HG02885 (cell line): ENCODE results near the gene CAMK2N2.

Experiments
- ATAC-seq: cut with Tn5 transposase; IDR thresholded peaks from one replicate; pipeline ENCODE4 v1.9.1; 2021; ENCODE audit warnings: mild to moderate bottlenecking; ENCODE audit not compliant: unreplicated experiment, poor library complexity

Gene CAMK2N2

DNA sequence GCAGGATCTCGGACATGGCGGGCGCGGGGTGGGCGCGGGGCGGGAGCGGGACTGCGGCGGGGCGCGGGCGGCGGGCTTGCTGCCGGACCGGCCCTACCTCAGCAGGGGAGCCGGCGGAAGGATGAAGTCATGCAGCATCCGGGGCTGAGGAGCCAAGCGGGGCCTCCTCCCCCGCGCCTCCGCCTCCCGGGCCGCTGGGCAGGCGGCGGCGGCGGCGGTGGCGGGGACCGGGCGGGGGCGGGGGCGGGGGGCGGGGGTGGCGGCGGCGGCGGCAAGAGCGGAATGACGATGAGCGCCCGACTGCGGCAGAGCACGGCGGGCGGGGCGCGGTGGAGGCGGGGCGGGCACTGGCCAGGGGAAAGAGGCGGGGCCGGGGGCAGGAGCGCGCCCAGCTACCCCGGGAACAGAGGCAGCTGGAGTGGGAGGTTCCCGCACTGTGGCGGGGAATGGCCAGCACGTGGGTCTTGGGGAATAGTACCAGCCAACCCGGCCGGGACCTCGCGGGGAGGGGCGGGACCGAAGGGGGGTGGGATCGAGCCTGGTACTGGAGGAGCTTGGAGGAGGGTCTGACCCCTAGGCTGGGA lies at the start of gene CAMK2N2:
CAMK2N2 (minus strand) TSS at position 284 of the 584 bp plus-strand sequence; CDS start at position 16, 268 bp downstream.
- peak; percentile 53 for ATAC-seq

- ATAC-seq = no peak
Measured at GRCh38 chr3:184308744-184309143, 47.4 kb upstream of the CAMK2N2 start.

DNA sequence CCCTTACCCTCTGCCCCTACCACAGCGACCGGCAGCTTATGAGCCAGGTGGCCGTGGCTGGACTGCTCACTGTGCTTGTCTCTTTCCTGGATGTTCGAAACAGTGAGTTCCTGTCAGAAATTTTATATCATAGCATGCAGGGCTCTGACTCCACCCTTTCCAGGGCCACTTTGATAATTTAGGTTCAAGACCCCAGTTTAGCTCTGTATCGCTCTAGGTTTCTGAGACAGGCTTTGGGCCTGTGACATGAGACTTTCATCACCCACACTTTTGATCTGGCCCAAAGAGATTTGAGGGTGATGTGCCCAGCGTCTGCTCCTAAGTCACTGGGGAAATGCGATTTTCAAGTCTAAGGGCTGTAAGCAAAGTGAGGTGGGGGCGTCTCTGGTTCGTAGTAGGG lies 46.6 kb upstream of the CAMK2N2 start:
- ATAC-seq = no peak

- ATAC-seq = no peak
Measured at GRCh38 chr3:184306341-184306972, 45.1 kb upstream of the CAMK2N2 start.

GRCh38 chr3:184305577-184305976 lies 44.2 kb upstream of the CAMK2N2 start:
- no peak for ATAC-seq

DNA sequence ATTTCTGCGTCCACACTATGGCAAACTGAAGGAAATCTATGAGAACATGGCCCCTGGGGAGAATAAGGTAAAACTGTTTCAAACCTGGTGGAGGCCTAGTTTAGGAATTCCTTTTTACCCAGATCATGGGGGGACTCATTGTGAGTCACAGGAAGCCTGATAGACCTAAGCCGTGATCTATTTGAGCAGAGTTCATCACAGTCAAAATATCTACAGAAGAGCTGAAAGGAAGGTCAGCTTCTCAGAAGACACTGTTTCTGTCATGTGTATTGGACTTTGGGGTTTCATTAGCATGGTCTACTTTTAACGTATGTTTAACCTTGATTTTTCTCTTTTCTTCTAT lies 39.0 kb upstream of the CAMK2N2 start:
- ATAC-seq = no peak

DNA sequence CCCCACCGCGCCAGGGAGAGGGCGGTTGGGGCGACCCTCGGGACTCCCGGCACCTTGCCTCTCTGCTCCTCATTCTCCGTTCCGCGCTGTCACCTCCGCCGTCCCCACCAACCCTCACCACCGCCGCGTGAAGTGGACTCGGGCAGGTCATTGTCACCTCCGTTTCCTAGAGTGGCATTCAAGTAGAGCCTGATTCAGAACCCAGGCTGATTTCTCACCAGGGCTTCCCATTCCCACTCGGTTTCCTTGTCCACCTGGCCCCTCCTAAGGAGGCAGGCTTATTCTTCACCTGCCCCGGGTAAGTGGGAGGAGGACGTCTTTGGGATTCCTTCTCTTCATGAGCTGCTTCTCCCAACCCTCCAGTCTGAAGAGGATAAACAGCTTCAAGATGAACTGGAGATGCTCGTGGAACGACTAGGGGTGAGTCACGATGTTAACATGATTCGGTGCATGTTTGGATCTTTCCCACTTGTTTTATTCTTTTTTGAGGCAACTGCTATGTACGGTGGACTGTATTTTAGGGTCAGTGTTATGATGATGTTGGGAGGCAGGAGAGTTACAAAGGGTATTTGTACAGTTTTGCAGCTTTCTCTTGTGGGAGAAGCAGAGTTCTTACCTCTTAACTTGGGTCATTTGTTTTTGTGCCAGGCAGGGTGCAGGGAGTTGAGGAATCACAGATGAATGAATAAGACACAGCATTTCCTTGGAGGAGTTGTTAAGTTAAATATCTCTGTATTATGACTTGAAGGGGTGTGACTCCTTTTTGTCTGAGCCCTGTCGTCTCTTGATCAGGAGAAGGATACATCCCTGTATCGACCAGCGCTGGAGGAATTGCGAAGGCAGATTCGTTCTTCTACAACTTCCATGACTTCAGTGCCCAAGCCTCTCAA lies 38.4 kb upstream of the CAMK2N2 start:
- no peak for ATAC-seq

DNA sequence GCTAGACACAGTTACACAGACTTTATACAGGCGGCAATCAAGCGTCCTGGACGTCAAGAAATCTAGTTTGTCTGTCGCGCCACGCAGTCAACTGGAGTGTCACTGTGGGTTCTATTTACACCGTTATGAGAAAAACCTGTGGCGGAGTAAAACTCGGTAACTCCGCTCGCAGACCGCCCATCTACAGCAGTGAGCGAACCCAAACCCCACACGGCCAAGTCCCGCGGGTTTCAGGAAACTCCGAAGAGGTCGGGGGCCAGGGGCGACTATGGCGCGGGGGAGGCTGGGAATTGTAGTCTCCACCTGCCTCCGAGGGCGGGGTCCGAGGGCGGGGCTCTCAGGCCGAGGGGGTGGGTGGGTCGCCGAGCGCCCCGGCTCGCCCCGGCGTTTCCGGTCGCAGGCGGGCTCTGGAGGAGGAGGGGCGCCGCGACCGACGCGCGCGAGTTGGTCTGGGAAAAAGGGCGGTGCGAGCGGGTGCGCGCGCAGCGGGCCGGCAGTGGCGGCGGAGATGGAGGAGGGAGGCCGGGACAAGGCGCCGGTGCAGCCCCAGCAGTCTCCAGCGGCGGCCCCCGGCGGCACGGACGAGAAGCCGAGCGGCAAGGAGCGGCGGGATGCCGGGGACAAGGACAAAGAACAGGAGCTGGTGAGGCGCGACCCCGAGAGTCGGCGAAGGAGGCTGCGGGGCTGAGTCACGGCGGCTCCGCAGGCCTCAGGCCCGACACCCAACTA lies 37.6 kb upstream of the CAMK2N2 start, which contains the start of gene PSMD2:
PSMD2 (plus strand) TSS at position 483 of the 729 bp plus-strand sequence; CDS start at position 509, 26 bp downstream.
- peak; percentile 95 for ATAC-seq

DNA sequence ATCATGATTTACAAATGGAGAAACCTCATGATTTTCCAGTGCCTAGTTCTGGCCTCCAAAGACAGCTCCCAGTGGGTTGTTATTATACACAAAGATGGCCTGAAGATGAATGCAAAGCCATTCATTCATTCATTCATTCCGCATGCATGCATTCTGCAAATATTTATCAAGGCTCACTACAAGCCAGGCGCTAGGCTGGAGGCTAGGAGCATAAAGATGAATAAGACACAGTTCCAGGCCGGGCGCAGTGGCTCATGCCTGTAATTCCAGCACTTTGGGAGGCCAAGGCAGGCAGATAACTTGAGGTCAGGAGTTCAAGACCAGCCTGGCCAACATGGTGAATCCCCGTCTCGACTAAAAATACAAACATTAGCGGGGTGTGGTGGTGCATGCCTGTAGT lies 35.3 kb upstream of the CAMK2N2 start:
- ATAC-seq = no peak

- no peak for ATAC-seq
Measured at GRCh38 chr3:184295771-184296170, 34.4 kb upstream of the CAMK2N2 start.

DNA sequence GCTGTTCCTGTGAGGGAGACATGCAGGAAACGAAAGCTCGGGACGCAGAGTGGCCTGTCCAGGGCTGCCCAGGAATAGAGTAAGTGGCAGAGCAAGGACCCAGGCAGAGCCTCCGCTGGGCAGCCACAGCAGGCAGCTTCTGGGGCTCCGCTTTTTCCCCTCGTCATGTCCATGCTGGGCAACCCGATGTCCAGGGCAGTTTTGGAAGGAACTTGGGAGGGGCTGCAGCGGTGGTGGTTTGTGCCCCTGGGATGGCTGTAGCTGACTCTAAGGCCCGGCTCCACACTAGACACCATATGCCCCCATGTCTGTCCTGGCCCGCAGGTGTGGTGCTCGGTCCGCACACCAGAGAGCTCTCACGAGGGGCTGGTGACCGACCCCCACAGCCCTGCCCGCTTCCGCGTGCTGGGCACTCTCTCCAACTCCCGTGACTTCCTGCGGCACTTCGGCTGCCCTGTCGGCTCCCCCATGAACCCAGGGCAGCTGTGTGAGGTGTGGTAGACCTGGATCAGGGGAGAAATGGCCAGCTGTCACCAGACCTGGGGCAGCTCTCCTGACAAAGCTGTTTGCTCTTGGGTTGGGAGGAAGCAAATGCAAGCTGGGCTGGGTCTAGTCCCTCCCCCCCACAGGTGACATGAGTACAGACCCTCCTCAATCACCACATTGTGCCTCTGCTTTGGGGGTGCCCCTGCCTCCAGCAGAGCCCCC lies 30.5 kb upstream of the CAMK2N2 start:
- ATAC-seq = no peak

GRCh38 chr3:184291044-184291737 lies 29.8 kb upstream of the CAMK2N2 start:
- ATAC-seq = no peak

- ATAC-seq = no peak
Measured at GRCh38 chr3:184290331-184290730, 29.0 kb upstream of the CAMK2N2 start.

GRCh38 chr3:184289426-184289938 lies 28.1 kb upstream of the CAMK2N2 start:
- ATAC-seq = no peak

GRCh38 chr3:184284696-184285095 lies 23.3 kb upstream of the CAMK2N2 start:
- ATAC-seq = no peak

DNA sequence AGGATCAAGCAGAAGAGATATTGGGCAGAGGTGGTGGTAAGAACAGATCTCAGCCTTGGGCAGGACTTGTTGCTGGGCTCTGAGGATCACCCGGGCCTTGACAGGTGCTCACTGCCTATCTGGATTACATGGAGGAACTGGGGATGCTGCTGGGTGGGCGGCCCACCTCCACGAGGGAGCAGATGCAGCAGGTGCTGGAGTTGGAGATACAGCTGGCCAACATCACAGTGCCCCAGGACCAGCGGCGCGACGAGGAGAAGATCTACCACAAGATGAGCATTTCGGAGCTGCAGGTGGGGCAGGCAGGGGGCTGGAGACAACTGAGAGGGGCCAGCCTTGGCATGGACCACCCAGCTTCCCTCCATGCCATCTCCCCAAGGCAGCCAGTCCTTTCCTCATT lies 22.3 kb upstream of the CAMK2N2 start:
- no peak for ATAC-seq

- no peak for ATAC-seq
Measured at GRCh38 chr3:184282941-184283340, 21.6 kb upstream of the CAMK2N2 start.

- no peak for ATAC-seq
Measured at GRCh38 chr3:184277366-184277765, 16.0 kb upstream of the CAMK2N2 start.
